HepG2 (cell line): ENCODE data around the gene ADAMTS18. TPM values are rescaled to one million over a fixed set of nuclear protein-coding genes. Genes with fewer than 3 reads are reported as not detected.

ENCODE experiments used
- ATAC-seq: fragments of 200-7000 bp; cut with Tn5 transposase; 3 replicates; pipeline ENCODE4 v1.9.1; 2020; ENCODE audit warnings: mild to moderate bottlenecking, moderate library complexity
- BruUV-seq: library from RNA; stranded (reverse); fragments of 400-500 nt; replicated peaks from 2 replicates; lab custom pipeline; 2021; lab: Mats Ljungman, UMichigan
- CTCF ChIA-PET: fragments of 300-600 bp; formaldehyde crosslinking; extraction: SDS; loops from one replicate; lab custom pipeline; 2021; ENCODE audit warnings: low total read pairs, inconsistent platforms, low intra/inter-chr PET ratio; lab: Yijun Ruan, JAX
- POLR2A ChIA-PET: fragments of 350-600 bp; sonication (Branson Sonifier 250); formaldehyde crosslinking; loops from one replicate; lab custom pipeline; 2020; ENCODE audit warnings: antibody characterized with exemption, inconsistent platforms; lab: Yijun Ruan, JAX
- DNase-seq: peaks from one replicate; pipeline ENCODE4 v3.0.0-alpha.2; 2015; ENCODE audit warnings: low spot score
- FAIRE-seq: peaks from 3 replicates; lab custom pipeline; 2011; peaks lifted over from hg19 to GRCh38; lab: Jason Lieb, UNC
- H2AFZ ChIP-seq: one replicate; pipeline ENCODE4 v1.6.1; 2011; ENCODE audit warnings: low read length, inconsistent platforms
- H3K27ac ChIP-seq: fragments of 300-600 bp; 3 replicates; pipeline ENCODE4 v1.8.0; 2011; ENCODE audit warnings: mixed run types, mild to moderate bottlenecking, mixed read lengths, low read length, inconsistent platforms; ENCODE audit not compliant: insufficient read depth; ENCODE audit errors: extremely low read length
- H3K27me3 ChIP-seq, 2 experiments: fragments of 200-600 bp in 1 of 2; 2 replicates in 1 of 2; 3 replicates in 1 of 2; pipeline versions ENCODE4 v1.6.0 to v1.8.0; 2011; ENCODE audit warnings: low read length in 2 of 2, mild to moderate bottlenecking in 2 of 2, moderate library complexity in 2 of 2, inconsistent platforms in 1 of 2; ENCODE audit not compliant: insufficient read depth in 2 of 2, control insufficient read depth in 1 of 2
- H3K36me3 ChIP-seq, 2 experiments: fragments of 200-600 bp in 1 of 2; replicated peaks in 1 of 2; 2 replicates in 1 of 2; 3 replicates in 1 of 2; pipeline versions ENCODE4 v1.5.1 to v1.8.0; 2011; ENCODE audit warnings: low read length in 2 of 2, inconsistent platforms in 1 of 2; ENCODE audit not compliant: insufficient read depth in 2 of 2, control insufficient read depth in 1 of 2
- H3K4me1 ChIP-seq: 2 replicates; pipeline ENCODE4 v1.5.1; 2012; ENCODE audit warnings: low read length, inconsistent platforms; ENCODE audit not compliant: insufficient read depth
- H3K4me2 ChIP-seq: 2 replicates; pipeline ENCODE4 v1.6.0; 2011; ENCODE audit warnings: low read depth, low read length, inconsistent platforms
- H3K4me3 ChIP-seq, 3 experiments: fragments of 200-600 bp in 1 of 3; sonication (generic), shearing (Covaris generic) in 1 of 3; replicated peaks in 1 of 3; 2 replicates each; pipeline ENCODE4 v1.5.1; 2011 to 2016; ENCODE audit warnings: low read length in 3 of 3, inconsistent platforms in 2 of 3, low read depth in 2 of 3, mild to moderate bottlenecking in 2 of 3, control low read depth in 1 of 3, mixed read lengths in 1 of 3; ENCODE audit not compliant: insufficient read depth in 1 of 3
- H3K79me2 ChIP-seq: one replicate; pipeline ENCODE4 v1.6.1; 2011; ENCODE audit warnings: low read length, inconsistent platforms; ENCODE audit not compliant: insufficient read depth
- H3K9ac ChIP-seq: 2 replicates; pipeline ENCODE4 v1.6.0; 2011; ENCODE audit warnings: mild to moderate bottlenecking, low read depth, low read length, inconsistent platforms; ENCODE audit not compliant: insufficient read depth
- H3K9me3 ChIP-seq: 2 replicates; pipeline ENCODE4 v1.5.1; 2012; ENCODE audit warnings: mild to moderate bottlenecking, low read length
- H4K20me1 ChIP-seq: 2 replicates; pipeline ENCODE4 v1.6.0; 2011; ENCODE audit warnings: inconsistent platforms, mild to moderate bottlenecking, low read length, moderate library complexity; ENCODE audit not compliant: insufficient read depth
- FOXP1 ChIP-seq, 2 experiments: fragments of 450-650 bp in 1 of 2; IDR thresholded peaks; 2 replicates each; pipeline ENCODE4 v1.6.1; 2017 to 2018; ENCODE audit warnings: antibody characterized with exemption in 1 of 2
- GATAD2A ChIP-seq: IDR thresholded peaks from 2 replicates; pipeline ENCODE4 v1.6.1; 2016
- KIAA2018 ChIP-seq: sonication (generic); formaldehyde crosslinking; IDR thresholded peaks from 2 replicates; pipeline ENCODE4 v1.5.0; 2020; ENCODE audit warnings: mild to moderate bottlenecking, missing genetic modification reagents, borderline replicate concordance
- MYNN ChIP-seq: sonication (generic); formaldehyde crosslinking; IDR thresholded peaks from 2 replicates; pipeline ENCODE4 v1.4.0; 2020; ENCODE audit warnings: mild to moderate bottlenecking, low read depth, missing genetic modification reagents
- SSRP1 ChIP-seq: IDR thresholded peaks from 2 replicates; pipeline ENCODE4 v1.6.1; 2016; ENCODE audit warnings: control low read depth
- TBL1XR1 ChIP-seq: fragments of 150-350 bp; IDR thresholded peaks from 2 replicates; pipeline ENCODE4 v1.6.1; 2014; ENCODE audit warnings: borderline replicate concordance, low read length; ENCODE audit not compliant: partially characterized antibody
- ZNF234 ChIP-seq: sonication (generic); formaldehyde crosslinking; conservative IDR thresholded peaks from 2 replicates; pipeline ENCODE4 v1.5.1; 2020; ENCODE audit warnings: mild to moderate bottlenecking, missing genetic modification reagents
- ZNF367 ChIP-seq: sonication (generic); formaldehyde crosslinking; IDR thresholded peaks from 2 replicates; pipeline ENCODE4 v1.4.0; 2020; ENCODE audit warnings: missing genetic modification reagents, borderline replicate concordance
- ZNF44 ChIP-seq: sonication (generic); formaldehyde crosslinking; IDR thresholded peaks from 2 replicates; pipeline ENCODE4 v1.5.1; 2020; ENCODE audit warnings: mild to moderate bottlenecking, missing genetic modification reagents
- ZNF510 ChIP-seq: sonication (generic); formaldehyde crosslinking; IDR thresholded peaks from 2 replicates; pipeline ENCODE4 v1.4.0; 2020; ENCODE audit warnings: low read depth, mild to moderate bottlenecking, missing genetic modification reagents
- ZNF547 ChIP-seq: sonication (generic); formaldehyde crosslinking; IDR thresholded peaks from 2 replicates; pipeline ENCODE4 v1.5.1; 2020; ENCODE audit warnings: mild to moderate bottlenecking, missing genetic modification reagents
- ZNF605 ChIP-seq: sonication (generic); formaldehyde crosslinking; IDR thresholded peaks from 2 replicates; pipeline ENCODE4 v1.8.0; 2022; ENCODE audit warnings: mild to moderate bottlenecking, missing genetic modification reagents
- WGBS: methylation state at CpG from one replicate; pipeline ENCODE4 v1.1.6; 2017; ENCODE audit warnings: low lambda C conversion rate; 5-methylcytosine and 5-hydroxymethylcytosine counted together
- in situ Hi-C: cut with HindIII; loops from 2 replicates; pipeline ENCODE4 v1.10.0; 2017; ENCODE audit warnings: low pct_unique_long_range_greater_than_20kb; ENCODE audit not compliant: extremely low pct_ligation_motif_present
- intact Hi-C: fragments of 100-400 bp; cut with micrococcal nuclease; formaldehyde crosslinking; loops from one replicate; pipeline ENCODE4 v1.10.0; 2022; ENCODE audit not compliant: unreplicated experiment
- polyA plus RNA-seq, 8 experiments: library from polyadenylated mRNA; depleted of rRNA in 3 of 8; stranded (reverse) in 7 of 8; unstranded in 1 of 8; fragments of >200 nt; fragmentation: Illumina TruSeq in 4 of 8; extraction: Trizol in 4 of 8; gene quantifications; 2 replicates each; pipeline versions ENCODE4 v1.2.1 to v1.2.3, GENCODE V29; 2011 to 2016; ENCODE audit warnings: low read depth in 4 of 8, missing spikeins in 1 of 8, mixed read lengths in 1 of 8; ENCODE audit not compliant: insufficient read depth in 1 of 8
- total RNA-seq, 5 experiments: library from RNA; depleted of rRNA; stranded (reverse); fragments of >200 nt; fragmentation: Illumina TruSeq; extraction: Trizol; gene quantifications; 2 replicates each; pipeline ENCODE4 v1.2.3, GENCODE V29; 2016; ENCODE audit warnings: low read depth in 1 of 5

Gene ADAMTS18
- total and polyA plus RNA-seq, 2 of the 13 experiments (the other 11 are each of a cell fraction or from before 2014, with no cell fraction given), result 0.01 TPM; not detected in 1

- WGBS, result 24% methylated on average over 6 of the region's 6 CpGs
- no peak for FAIRE-seq
- no peak for TF ChIP-seq ZNF547 (CRISPR knock-in tag)
- no peak for TF ChIP-seq ZNF44 (CRISPR knock-in tag)
- TF ChIP-seq FOXP1 (IDR thresholded peaks at IDR 0.05), result no peak
- TF ChIP-seq FOXP1 (CRISPR knock-in tag; IDR thresholded peaks at IDR 0.05), result no peak
- no peak for TF ChIP-seq ZNF367 (CRISPR knock-in tag)
- no peak for TF ChIP-seq ZNF605 (CRISPR knock-in tag)
- TF ChIP-seq MYNN, result no peak
- intact Hi-C loops, result no loop called here
- Histone ChIP-seq H3K4me3 (no peak overlapping the region), H3K27ac (no peak overlapping the region), H3K27me3 (peaks cover 0 to 5% of the 10 kb centered on the region in 2 experiments; a peak in 2 of 5 replicates), H3K9me3 (no peaks in the 10 kb centered on the region), H3K9ac (no peak overlapping the region), H3K36me3 (no peaks in the 10 kb centered on the region), H3K79me2 (no peaks in the 10 kb centered on the region), H2AFZ (no peak overlapping the region), H3K4me1 (no peaks in the 10 kb centered on the region), H3K4me2 (no peak overlapping the region), H4K20me1 (no peaks in the 10 kb centered on the region)
- BruUV-seq, result no TSS peak
- POLR2A ChIA-PET, result no interaction called here
- in situ Hi-C loops, result no loop called here
- no peak for DNase-seq
- CTCF ChIA-PET, result no interaction called here
- no peak for ATAC-seq
Measured at GRCh38 chr16:77344341-77344740, 90.5 kb downstream of the ADAMTS18 start.

GRCh38 chr16:77336637-77337036 is 98.2 kb downstream of the ADAMTS18 start:
- WGBS, result 45% methylated on average over 2 of the region's 2 CpGs
- TF ChIP-seq GATAD2A (CRISPR knock-in tag) (no peak), KIAA2018 (CRISPR knock-in tag) (no peak), TBL1XR1 (no peak), ZNF234 (no peak), SSRP1 (CRISPR knock-in tag) (no peak), ZNF510 (CRISPR knock-in tag) (no peak)
- H2AFZ ChIP-seq, result no peak overlapping the region
- no peak overlapping the region for H3K4me2 ChIP-seq
- H3K9ac ChIP-seq, result no peak overlapping the region
- intact Hi-C loops, result no loop called here
- H3K36me3 ChIP-seq, result no peaks in the 10 kb centered on the region
- H3K79me2 ChIP-seq, result no peaks in the 10 kb centered on the region
- DNase-seq (no peak), FAIRE-seq (no peak), ATAC-seq (no peak)
- CTCF ChIA-PET, result no interaction called here
- BruUV-seq, result no TSS peak
- H3K9me3 ChIP-seq, result no peaks in the 10 kb centered on the region
- no peaks in the 10 kb centered on the region for H4K20me1 ChIP-seq
- H3K27ac ChIP-seq, result no peak overlapping the region
- POLR2A ChIA-PET, result no interaction called here
- H3K4me1 ChIP-seq, result no peaks in the 10 kb centered on the region
- H3K4me3 ChIP-seq, result no peak overlapping the region
- in situ Hi-C loops, result no loop called here
- H3K27me3 ChIP-seq, result no peaks in the 10 kb centered on the region
